Aorta (tissue), 5 donors: ENCODE measurements around the gene BLOC1S5. TPM values are rescaled to one million over a fixed set of nuclear protein-coding genes. Genes with fewer than 3 reads are reported as not detected.
A peak's percentile ranks its signal among the peaks of the same experiment; 100 is the strongest.
"Not testable (repeated sequence)": the region's sequence is repeated elsewhere in the genome, so short reads cannot be mapped to it uniquely, and the experiment has no call there.

Source experiments
- ATAC-seq: fragments of 200-7000 bp; cut with Tn5 transposase; one replicate; pipeline ENCODE4 v1.9.1; 2022; ENCODE audit warnings: moderate library complexity; ENCODE audit not compliant: low FRiP score
- DNase-seq, 2 donors: peaks; one replicate each; pipeline ENCODE4 v3.0.0-alpha.2; 2020
- H3K27ac ChIP-seq, 2 donors: one replicate each; pipeline ENCODE4 v1.5.1; 2013; ENCODE audit warnings: low read length in 2 of 2, mild to moderate bottlenecking in 2 of 2, moderate library complexity in 2 of 2, control low read depth in 1 of 2, inconsistent platforms in 1 of 2, low read depth in 1 of 2
- H3K27me3 ChIP-seq, 2 donors: one replicate each; pipeline ENCODE4 v1.6.1; 2013; ENCODE audit warnings: control low read depth in 1 of 2, low read length in 1 of 2, mild to moderate bottlenecking in 1 of 2, moderate library complexity in 1 of 2; ENCODE audit not compliant: insufficient read depth in 2 of 2, control insufficient read depth in 1 of 2
- H3K36me3 ChIP-seq, 2 donors: one replicate each; pipeline ENCODE4 v1.6.1; 2013; ENCODE audit warnings: control low read depth in 1 of 2, low read length in 1 of 2, mild to moderate bottlenecking in 1 of 2; ENCODE audit not compliant: insufficient read depth in 2 of 2, control insufficient read depth in 1 of 2
- H3K4me1 ChIP-seq, 2 donors: one replicate each; pipeline ENCODE4 v1.6.1; 2013; ENCODE audit warnings: low read length in 2 of 2, control low read depth in 1 of 2, mild to moderate bottlenecking in 1 of 2, moderate library complexity in 1 of 2; ENCODE audit not compliant: insufficient read depth in 2 of 2, control insufficient read depth in 1 of 2
- H3K4me3 ChIP-seq, 2 donors: one replicate each; pipeline ENCODE4 v1.5.1; 2013; ENCODE audit warnings: low read length in 2 of 2, control low read depth in 1 of 2, mild to moderate bottlenecking in 1 of 2
- H3K9me3 ChIP-seq: one replicate; pipeline ENCODE4 v1.6.1; 2013; ENCODE audit warnings: mild to moderate bottlenecking, low read length; ENCODE audit not compliant: control insufficient read depth
- WGBS, 2 donors: extraction: QIAGEN DNeasy Blood & Tissue Kit; methylation state at CpG; one replicate each; pipeline ENCODE4 v1.1.7; 2013; 5-methylcytosine and 5-hydroxymethylcytosine counted together
- intact Hi-C, 2 donors: fragments of 100-400 bp; cut with DNase I; formaldehyde crosslinking; loops; one replicate each; pipeline versions ENCODE4 v1.14.2 to v1.15.0; 2022
- polyA plus RNA-seq, 2 donors: library from polyadenylated mRNA; stranded (reverse); fragments of 200-250 nt; gene quantifications; one replicate each; pipeline ENCODE4 v1.2.3, GENCODE V29; 2013
- total RNA-seq, 2 donors: library from RNA; stranded (reverse); fragmentation: NEBNext Ultra II Directional; extraction: Animal tissue kit (Norgen Biotek cat#: 25700); gene quantifications; one replicate each; pipeline ENCODE4 v1.2.1, GENCODE V29; 2021
- donor health status: healthy with polysubstance abuse.
- donor health status: Bipolar disorder and iron deficiency.
- donor health status: DM: no; HTN: no; CAD: no.
- donor health status: DM: no; HTN: no; CAD: no.
- donor health status: DM: yes; HTN: yes; CAD: no.

BLOC1S5 gene
- total and polyA plus RNA-seq, 4 donors = 7.6 to 24.0 (median 9.7) TPM

DNA sequence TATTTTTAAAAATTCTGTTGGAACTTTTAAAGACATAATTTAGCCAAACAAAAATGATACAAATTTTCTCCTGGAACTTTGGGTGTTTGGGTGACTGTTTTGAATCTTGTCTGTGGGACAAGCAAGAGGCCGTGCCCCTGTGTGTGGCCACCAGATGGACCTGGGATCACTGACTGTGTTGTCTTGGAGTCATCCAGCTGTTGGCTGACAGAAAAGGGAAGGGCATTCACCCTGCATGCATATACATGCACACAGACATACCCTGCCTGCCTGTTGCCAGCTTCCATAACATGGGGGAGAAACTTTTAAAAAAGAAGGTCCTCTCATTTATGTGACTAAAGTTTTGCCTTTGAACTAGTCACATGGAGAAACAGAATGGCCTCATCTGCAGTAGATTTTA is 72.7 kb downstream of the BLOC1S5 start:
- intact Hi-C loops = loop anchor here in 1 of 2 donors (5.0 kb wide), 1 partner anchor 79 kb away; the partner anchor contains the start of gene TXNDC5
- no peaks in the 10 kb centered on the region for H3K36me3 ChIP-seq
- H3K4me1 ChIP-seq = peaks cover 0 to 2% of the 10 kb centered on the region in 2 donors
- H3K9me3 ChIP-seq = no peaks in the 10 kb centered on the region
- ATAC-seq (no peak), DNase-seq (no peak)
- 96 to 97% methylated on average over 1 of the region's 1 CpG for WGBS, 2 donors
- H3K27ac ChIP-seq = no peak overlapping the region
- no peak overlapping the region for H3K4me3 ChIP-seq
- H3K27me3 ChIP-seq = no peaks in the 10 kb centered on the region

- no peaks in the 10 kb centered on the region for H3K4me1 ChIP-seq
- no peaks in the 10 kb centered on the region for H3K27me3 ChIP-seq
- H3K36me3 ChIP-seq = no peaks in the 10 kb centered on the region
- H3K9me3 ChIP-seq = no peaks in the 10 kb centered on the region
- WGBS, 2 donors = 92 to 93% methylated on average over 31 of the region's 31 CpGs
- DNase-seq = no peak
- no peak overlapping the region for H3K27ac ChIP-seq
- ATAC-seq = no peak
- H3K4me3 ChIP-seq = no peak overlapping the region
- intact Hi-C loops = no loop called here
These were observed 78.0 kb downstream of the BLOC1S5 start for GRCh38 chr6:7986219-7986618.

- H3K27ac ChIP-seq, H3K4me1 ChIP-seq, ATAC-seq, intact Hi-C loops, H3K9me3 ChIP-seq, H3K36me3 ChIP-seq, H3K4me3 ChIP-seq, DNase-seq, H3K27me3 ChIP-seq: not testable (repeated sequence)
- 78 to 79% methylated on average over 6 of the region's 6 CpGs for WGBS, 2 donors
These were observed 80.2 kb downstream of the BLOC1S5 start for GRCh38 chr6:7983967-7984366.

- Histone ChIP-seq H3K36me3 (no peaks in the 10 kb centered on the region), H3K4me3 (no peak overlapping the region), H3K4me1 (no peaks in the 10 kb centered on the region), H3K9me3 (no peaks in the 10 kb centered on the region), H3K27me3 (no peaks in the 10 kb centered on the region), H3K27ac (no peak overlapping the region)
- intact Hi-C loops = no loop called here
- ATAC-seq (no peak), DNase-seq (no peak)
These were observed 84.4 kb downstream of the BLOC1S5 start for GRCh38 chr6:7979831-7980230.

- Histone ChIP-seq H3K4me3 (no peak overlapping the region), H3K27me3 (no peaks in the 10 kb centered on the region), H3K27ac (no peak overlapping the region), H3K36me3 (no peaks in the 10 kb centered on the region), H3K9me3 (no peaks in the 10 kb centered on the region), H3K4me1 (peaks cover 0 to 5% of the 10 kb centered on the region in 2 donors)
- WGBS, 2 donors = 74 to 81% methylated on average over 3 of the region's 3 CpGs
- ATAC-seq = no peak
- intact Hi-C loops = no loop called here
- no peak for DNase-seq
These were observed 85.5 kb downstream of the BLOC1S5 start for GRCh38 chr6:7978736-7979135.

GRCh38 chr6:7976485-7977056 is 87.6 kb downstream of the BLOC1S5 start:
- WGBS, 2 donors = 94 to 95% methylated on average over 8 of the region's 8 CpGs
- no peak for ATAC-seq

DNA sequence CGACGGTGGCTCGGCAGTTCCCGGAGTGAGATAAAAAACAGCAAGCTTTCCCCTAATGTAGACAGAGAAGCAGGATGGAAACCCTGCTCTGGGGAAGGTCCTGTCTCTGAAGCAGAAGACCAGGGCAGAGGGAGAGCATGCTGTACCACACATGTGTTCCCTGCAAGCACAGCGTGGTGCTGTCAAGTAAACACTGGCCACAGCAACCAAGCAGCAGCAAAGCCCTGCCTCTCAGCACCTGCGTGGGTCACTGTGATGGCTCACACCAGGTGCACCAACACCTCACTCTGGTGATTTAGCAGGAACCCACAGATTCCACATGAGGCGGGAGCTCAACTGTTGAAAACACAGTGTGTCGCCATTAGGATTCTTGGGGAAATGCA is 88.4 kb downstream of the BLOC1S5 start:
- H3K9me3 ChIP-seq = no peaks in the 10 kb centered on the region
- H3K4me1 ChIP-seq = peaks cover 0 to 5% of the 10 kb centered on the region in 2 donors
- 25 to 26% methylated on average over 8 of the region's 8 CpGs for WGBS, 2 donors
- DNase-seq = no peak
- no peaks in the 10 kb centered on the region for H3K36me3 ChIP-seq
- H3K27me3 ChIP-seq = no peaks in the 10 kb centered on the region
- H3K27ac ChIP-seq = no peak overlapping the region
- intact Hi-C loops = no loop called here
- no peak overlapping the region for H3K4me3 ChIP-seq
- ATAC-seq = peak; percentile 44

More at GRCh38 chr6:7976485-7977056, 87.6 kb downstream of the BLOC1S5 start:
- DNase-seq = no peak
- H3K27me3 ChIP-seq = no peaks in the 10 kb centered on the region
- no peaks in the 10 kb centered on the region for H3K36me3 ChIP-seq
- peaks cover 0 to 5% of the 10 kb centered on the region in 2 donors for H3K4me1 ChIP-seq
- H3K27ac ChIP-seq = no peak overlapping the region
- H3K9me3 ChIP-seq = no peaks in the 10 kb centered on the region
- intact Hi-C loops = no loop called here
- H3K4me3 ChIP-seq = no peak overlapping the region

- H3K27ac ChIP-seq = no peak overlapping the region
- no peaks in the 10 kb centered on the region for H3K9me3 ChIP-seq
- ATAC-seq (peak; percentile 92), DNase-seq (peak; percentile 78 to 79)
- no peaks in the 10 kb centered on the region for H3K27me3 ChIP-seq
- 1% methylated on average over 18 of the region's 18 CpGs for WGBS, 2 donors
- no peaks in the 10 kb centered on the region for H3K36me3 ChIP-seq
- H3K4me3 ChIP-seq = no peak overlapping the region
- intact Hi-C loops = no loop called here
- H3K4me1 ChIP-seq = peaks cover 0 to 5% of the 10 kb centered on the region in 2 donors
These were observed 89.0 kb downstream of the BLOC1S5 start for GRCh38 chr6:7974938-7975763.

DNA sequence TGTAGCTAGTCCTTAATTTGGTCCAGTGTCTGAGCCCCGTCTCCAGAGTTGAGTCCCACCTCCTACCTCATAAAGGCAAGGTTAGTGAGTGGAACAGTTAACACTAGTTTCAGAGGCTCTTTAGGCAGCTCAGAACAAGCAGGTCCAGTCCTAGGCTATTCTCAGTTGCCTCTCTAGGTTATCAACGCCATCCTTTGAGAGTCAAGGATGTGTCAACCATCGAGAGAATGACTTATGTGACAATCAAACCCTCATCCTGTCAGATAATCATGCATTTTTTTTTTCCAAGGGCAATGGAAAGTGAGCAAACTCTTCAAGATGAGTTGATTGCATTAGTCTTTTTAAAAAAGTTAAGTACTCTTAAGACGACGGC is 89.6 kb downstream of the BLOC1S5 start:
- Histone ChIP-seq H3K4me1 (peaks cover 0 to 5% of the 10 kb centered on the region in 2 donors), H3K36me3 (no peaks in the 10 kb centered on the region), H3K9me3 (no peaks in the 10 kb centered on the region), H3K27ac (no peak overlapping the region), H3K4me3 (no peak overlapping the region), H3K27me3 (no peaks in the 10 kb centered on the region)
- ATAC-seq (no peak), DNase-seq (no peak)
- intact Hi-C loops = no loop called here
- WGBS, 2 donors = 43 to 44% methylated on average over 5 of the region's 5 CpGs
